Stimulated activated CD8-positive, alpha-beta memory T cell treated with anti-CD3 and anti-CD28 coated beads, Interleukin-2, amount 100 ng/mL, for 1 hour (primary cell): ENCODE data around the gene NCKAP5.

ENCODE experiments used
- DNase-seq, 2 donors: peaks; one replicate each; pipeline ENCODE4 v3.0.0-alpha.2; 2020; ENCODE audit warnings: low read depth in 2 of 2

The NCKAP5 gene

GRCh38 chr2:133458280-133458679, 110.0 kb downstream of the NCKAP5 start:
- DNase-seq, result no peak

GRCh38 chr2:133457861-133458260, 110.4 kb downstream of the NCKAP5 start:
- no peak for DNase-seq

GRCh38 chr2:133456971-133457370, 111.3 kb downstream of the NCKAP5 start:
- DNase-seq, result no peak

GRCh38 chr2:133456156-133456555, 112.1 kb downstream of the NCKAP5 start:
- no peak for DNase-seq

- DNase-seq, result no peak
Measured at GRCh38 chr2:133453032-133453431, 115.2 kb downstream of the NCKAP5 start.

- no peak for DNase-seq
Measured at GRCh38 chr2:133452583-133452982, 115.7 kb downstream of the NCKAP5 start.

- no peak for DNase-seq
Measured at GRCh38 chr2:133452146-133452545, 116.1 kb downstream of the NCKAP5 start.

GRCh38 chr2:133448195-133448594, 120.1 kb downstream of the NCKAP5 start:
- no peak for DNase-seq

- DNase-seq, result no peak
Measured at GRCh38 chr2:133447303-133447702, 121.0 kb downstream of the NCKAP5 start.

GRCh38 chr2:133444465-133444864, 123.8 kb downstream of the NCKAP5 start:
- no peak for DNase-seq

- no peak for DNase-seq
Measured at GRCh38 chr2:133442393-133442792, 125.9 kb downstream of the NCKAP5 start.

GRCh38 chr2:133439565-133439920, 128.7 kb downstream of the NCKAP5 start:
- no peak for DNase-seq

GRCh38 chr2:133438848-133439564, 129.3 kb downstream of the NCKAP5 start:
- DNase-seq, result no peak

- no peak for DNase-seq
Measured at GRCh38 chr2:133438026-133438425, 130.2 kb downstream of the NCKAP5 start.

- no peak for DNase-seq
Measured at GRCh38 chr2:133437492-133437891, 130.8 kb downstream of the NCKAP5 start.

- DNase-seq, result no peak
Measured at GRCh38 chr2:133434959-133435668, 133.1 kb downstream of the NCKAP5 start.

- DNase-seq, result no peak
Measured at GRCh38 chr2:133433455-133434451, 134.5 kb downstream of the NCKAP5 start.

- no peak for DNase-seq
Measured at GRCh38 chr2:133432778-133433177, 135.5 kb downstream of the NCKAP5 start.

- no peak for DNase-seq
Measured at GRCh38 chr2:133431289-133431688, 137.0 kb downstream of the NCKAP5 start.

GRCh38 chr2:133426791-133427190, 141.5 kb downstream of the NCKAP5 start:
- no peak for DNase-seq

GRCh38 chr2:133425612-133426011, 142.7 kb downstream of the NCKAP5 start:
- DNase-seq, result no peak

GRCh38 chr2:133424876-133425275, 143.4 kb downstream of the NCKAP5 start:
- DNase-seq, result no peak
